HepG2 (cell line): ENCODE data around the gene PFN1. TPM values are rescaled to one million over a fixed set of nuclear protein-coding genes. Genes with fewer than 3 reads are reported as not detected.

Experiments used
- ATF7 ChIP-seq, 2 experiments: fragments of 450-650 bp in 1 of 2; sonication (generic) in 1 of 2; formaldehyde crosslinking in 1 of 2; IDR thresholded peaks; 2 replicates each; pipeline versions ENCODE4 v1.4.0 to v1.6.1; 2016 to 2020; ENCODE audit warnings: antibody characterized with exemption in 1 of 2, mild to moderate bottlenecking in 1 of 2, missing genetic modification reagents in 1 of 2
- BCL3 ChIP-seq: sonication (generic); formaldehyde crosslinking; IDR thresholded peaks from 2 replicates; pipeline ENCODE4 v1.5.1; 2020; ENCODE audit warnings: mild to moderate bottlenecking, missing genetic modification reagents, moderate library complexity
- CBFB ChIP-seq: sonication (generic); formaldehyde crosslinking; IDR thresholded peaks from 2 replicates; pipeline ENCODE4 v1.4.0; 2020; ENCODE audit warnings: missing genetic modification reagents
- CCAR2 ChIP-seq: fragments of 200-400 bp; formaldehyde crosslinking; optimal IDR thresholded peaks from 2 replicates; pipeline ENCODE3; 2018; ENCODE audit warnings: low read depth, mild to moderate bottlenecking, low read length, moderate library complexity
- DPF2 ChIP-seq: sonication (generic); formaldehyde crosslinking; IDR thresholded peaks from 2 replicates; pipeline ENCODE4 v1.4.0; 2020; ENCODE audit warnings: mild to moderate bottlenecking, low read depth, missing genetic modification reagents, borderline replicate concordance
- FOXC1 ChIP-seq: sonication (generic); formaldehyde crosslinking; IDR thresholded peaks from 2 replicates; pipeline ENCODE4 v1.8.0; 2022; ENCODE audit warnings: mild to moderate bottlenecking, missing genetic modification reagents, borderline replicate concordance
- FOXJ3 ChIP-seq: sonication (generic); formaldehyde crosslinking; IDR thresholded peaks from 2 replicates; pipeline ENCODE4 v1.4.0; 2020; ENCODE audit warnings: missing genetic modification reagents, mild to moderate bottlenecking, borderline replicate concordance
- GPBP1L1 ChIP-seq: sonication (generic); formaldehyde crosslinking; IDR thresholded peaks from 2 replicates; pipeline ENCODE4 v1.5.0; 2020; ENCODE audit warnings: mild to moderate bottlenecking, missing genetic modification reagents
- IRF2 ChIP-seq: IDR thresholded peaks from 2 replicates; pipeline ENCODE4 v1.6.1; 2018; ENCODE audit warnings: missing genetic modification reagents, missing compliant biosample characterization
- KLF9 ChIP-seq: IDR thresholded peaks from 2 replicates; pipeline ENCODE4 v1.6.1; 2016; ENCODE audit warnings: low read depth
- MXD4 ChIP-seq: IDR thresholded peaks from 2 replicates; pipeline ENCODE4 v1.6.1; 2016; ENCODE audit warnings: mild to moderate bottlenecking, missing biosample characterization, missing genetic modification reagents
- MYNN ChIP-seq: sonication (generic); formaldehyde crosslinking; IDR thresholded peaks from 2 replicates; pipeline ENCODE4 v1.4.0; 2020; ENCODE audit warnings: mild to moderate bottlenecking, low read depth, missing genetic modification reagents
- NR2F2 ChIP-seq: IDR thresholded peaks from 2 replicates; pipeline ENCODE4 v1.6.1; 2012; ENCODE audit warnings: low read depth, inconsistent platforms, borderline replicate concordance
- POLR2A ChIP-seq, 2 experiments: IDR thresholded peaks; 2 replicates each; pipeline ENCODE4 v1.6.1; 2011; ENCODE audit warnings: low read depth in 2 of 2, low read length in 2 of 2, mild to moderate bottlenecking in 1 of 2, moderate library complexity in 1 of 2; ENCODE audit not compliant: insufficient read depth in 1 of 2
- PPARG ChIP-seq: conservative IDR thresholded peaks from 2 replicates; pipeline ENCODE4 v1.6.1; 2016; ENCODE audit warnings: missing biosample characterization, missing genetic modification reagents
- SOX13 ChIP-seq, 3 experiments: fragments of 450-650 bp in 1 of 3; sonication (generic) in 1 of 3; formaldehyde crosslinking in 1 of 3; IDR thresholded peaks in 2 of 3; conservative IDR thresholded peaks in 1 of 3; 2 replicates each; pipeline versions ENCODE4 v1.5.0 to v1.6.1; 2016 to 2020; ENCODE audit warnings: antibody characterized with exemption in 1 of 3, mild to moderate bottlenecking in 1 of 3, missing compliant biosample characterization in 1 of 3, missing genetic modification reagents in 1 of 3, moderate library complexity in 1 of 3
- TGIF2 ChIP-seq: IDR thresholded peaks from 2 replicates; pipeline ENCODE4 v1.6.1; 2016; ENCODE audit warnings: control low read depth, missing compliant biosample characterization
- TRIM22 ChIP-seq: fragments of 450-650 bp; IDR thresholded peaks from 2 replicates; pipeline ENCODE4 v1.6.1; 2017
- ZBTB2 ChIP-seq: sonication (generic); formaldehyde crosslinking; IDR thresholded peaks from 2 replicates; pipeline ENCODE4 v1.8.0; 2022; ENCODE audit warnings: low read depth, missing genetic modification reagents
- ZBTB7A ChIP-seq: sonication (generic); formaldehyde crosslinking; IDR thresholded peaks from 2 replicates; pipeline ENCODE4 v1.8.0; 2022; ENCODE audit warnings: mild to moderate bottlenecking, missing genetic modification reagents
- ZNF20 ChIP-seq: sonication (generic); formaldehyde crosslinking; IDR thresholded peaks from 2 replicates; pipeline ENCODE4 v1.4.0; 2020; ENCODE audit warnings: mild to moderate bottlenecking, moderate library complexity, missing genetic modification reagents
- ZNF343 ChIP-seq: sonication (generic); formaldehyde crosslinking; IDR thresholded peaks from 2 replicates; pipeline ENCODE4 v1.4.0; 2020; ENCODE audit warnings: mild to moderate bottlenecking, missing genetic modification reagents
- ZNF546 ChIP-seq: sonication (generic); formaldehyde crosslinking; conservative IDR thresholded peaks from 2 replicates; pipeline ENCODE4 v1.8.1; 2023; ENCODE audit warnings: mild to moderate bottlenecking, missing genetic modification reagents
- ZNF619 ChIP-seq: sonication (generic); formaldehyde crosslinking; IDR thresholded peaks from 2 replicates; pipeline ENCODE4 v1.4.0; 2020; ENCODE audit warnings: mild to moderate bottlenecking, missing genetic modification reagents
- ZNF761 ChIP-seq: sonication (generic); formaldehyde crosslinking; conservative IDR thresholded peaks from 2 replicates; pipeline ENCODE4 v1.4.0; 2020; ENCODE audit warnings: mild to moderate bottlenecking, missing genetic modification reagents
- ZNF891 ChIP-seq: sonication (generic); formaldehyde crosslinking; IDR thresholded peaks from 2 replicates; pipeline ENCODE4 v1.5.0; 2020; ENCODE audit warnings: mild to moderate bottlenecking, missing genetic modification reagents
- ZSCAN9 ChIP-seq: IDR thresholded peaks from 2 replicates; pipeline ENCODE4 v1.6.1; 2016; ENCODE audit warnings: borderline replicate concordance
- polyA plus RNA-seq, 8 experiments: library from polyadenylated mRNA; depleted of rRNA in 3 of 8; stranded (reverse) in 7 of 8; unstranded in 1 of 8; fragments of >200 nt; fragmentation: Illumina TruSeq in 4 of 8; extraction: Trizol in 4 of 8; gene quantifications; 2 replicates each; pipeline versions ENCODE4 v1.2.1 to v1.2.3, GENCODE V29; 2011 to 2016; ENCODE audit warnings: low read depth in 4 of 8, missing spikeins in 1 of 8, mixed read lengths in 1 of 8; ENCODE audit not compliant: insufficient read depth in 1 of 8
- total RNA-seq, 5 experiments: library from RNA; depleted of rRNA; stranded (reverse); fragments of >200 nt; fragmentation: Illumina TruSeq; extraction: Trizol; gene quantifications; 2 replicates each; pipeline ENCODE4 v1.2.3, GENCODE V29; 2016; ENCODE audit warnings: low read depth in 1 of 5

The PFN1 gene
- total and polyA plus RNA-seq, 2 of the 13 experiments (the other 11 are each of a cell fraction or from before 2014, with no cell fraction given): 494 to 613 TPM

- TF ChIP-seq FOXJ3: no peak
- no peak for TF ChIP-seq SOX13 (IDR thresholded peaks at IDR 0.05)
- no peak for TF ChIP-seq SOX13 (CRISPR knock-in tag; conservative IDR thresholded peaks at IDR 0.05 in 1 of 2, IDR thresholded peaks at IDR 0.05 in 1 of 2)
- TF ChIP-seq TRIM22: no peak
- no peak for TF ChIP-seq ZNF619
- TF ChIP-seq CBFB (CRISPR knock-in tag): no peak
- no peak for TF ChIP-seq ZNF546 (CRISPR knock-in tag)
- TF ChIP-seq MXD4 (CRISPR knock-in tag): no peak
- TF ChIP-seq DPF2 (CRISPR knock-in tag): no peak
- no peak for TF ChIP-seq TGIF2 (CRISPR knock-in tag)
- TF ChIP-seq GPBP1L1 (CRISPR knock-in tag): no peak
- TF ChIP-seq ATF7 (IDR thresholded peaks at IDR 0.05): no peak
- no peak for TF ChIP-seq ATF7 (CRISPR knock-in tag; IDR thresholded peaks at IDR 0.05)
- TF ChIP-seq POLR2A (IDR thresholded peaks at IDR 0.05; ENCODE audit: insufficient read depth in 1 of 2, low read depth in 2 of 2, low read length in 2 of 2): no peak
- no peak for TF ChIP-seq ZNF343 (CRISPR knock-in tag)
- no peak for TF ChIP-seq BCL3 (CRISPR knock-in tag)
- no peak for TF ChIP-seq ZNF761 (CRISPR knock-in tag)
- TF ChIP-seq FOXC1 (CRISPR knock-in tag): 0 out of 2 replicates have a peak, but pooled peaks have one; percentile 20
- no peak for TF ChIP-seq ZSCAN9 (CRISPR knock-in tag)
- no peak for TF ChIP-seq NR2F2
- TF ChIP-seq IRF2 (CRISPR knock-in tag): no peak
- no peak for TF ChIP-seq KLF9 (CRISPR knock-in tag)
- TF ChIP-seq ZBTB2: no peak
- TF ChIP-seq CCAR2: no peak
- TF ChIP-seq MYNN: no peak
- TF ChIP-seq ZNF891 (CRISPR knock-in tag): no peak
- no peak for TF ChIP-seq PPARG (CRISPR knock-in tag)
- TF ChIP-seq ZBTB7A (CRISPR knock-in tag): 0 out of 2 replicates have a peak, but pooled peaks have one; percentile 27
- no peak for TF ChIP-seq ZNF20
Observed at GRCh38 chr17:4980644-4981216, 32.4 kb upstream of the PFN1 start (continued).
